Measurements from ENCODE around the gene NRXN3.

GRCh38 chr14:79294499-79294898, 1124.3 kb downstream of the NRXN3 start:
- TF ChIP-seq EZH2 (IDR thresholded peaks at IDR 0.05; ENCODE audit: borderline replicate concordance, low read length), result no peak
- TF ChIP-seq CTCF (conservative IDR thresholded peaks at IDR 0.05 in 1 of 2, IDR thresholded peaks at IDR 0.05 in 1 of 2; ENCODE audit: extremely low read depth in 1 of 2, insufficient read depth in 1 of 2, low read depth in 1 of 2, low read length in 2 of 2), result no peak

Measured in mammary epithelial cell (primary cell).